Peyer's patch (tissue), 4 donors: ENCODE results near the gene NPHP1.

Experiments
- POLR2A ChIP-seq, 2 donors: fragments of 450-650 bp; IDR thresholded peaks; one replicate each; pipeline ENCODE4 v1.5.1; 2017; ENCODE audit warnings: antibody characterized with exemption in 2 of 2, mild to moderate bottlenecking in 2 of 2, moderate library complexity in 2 of 2
- TF ChIP-seq, protein P1 (sequence below), 6 experiments: fragments of 450-650 bp in 4 of 6; fragments of 200-600 bp in 2 of 6; sonication (generic) in 1 of 6; IDR thresholded peaks; one replicate each; pipeline ENCODE4 v1.5.1; 2017 to 2019; ENCODE audit warnings: antibody characterized with exemption in 6 of 6, mild to moderate bottlenecking in 3 of 6, moderate library complexity in 1 of 6

DNA sequence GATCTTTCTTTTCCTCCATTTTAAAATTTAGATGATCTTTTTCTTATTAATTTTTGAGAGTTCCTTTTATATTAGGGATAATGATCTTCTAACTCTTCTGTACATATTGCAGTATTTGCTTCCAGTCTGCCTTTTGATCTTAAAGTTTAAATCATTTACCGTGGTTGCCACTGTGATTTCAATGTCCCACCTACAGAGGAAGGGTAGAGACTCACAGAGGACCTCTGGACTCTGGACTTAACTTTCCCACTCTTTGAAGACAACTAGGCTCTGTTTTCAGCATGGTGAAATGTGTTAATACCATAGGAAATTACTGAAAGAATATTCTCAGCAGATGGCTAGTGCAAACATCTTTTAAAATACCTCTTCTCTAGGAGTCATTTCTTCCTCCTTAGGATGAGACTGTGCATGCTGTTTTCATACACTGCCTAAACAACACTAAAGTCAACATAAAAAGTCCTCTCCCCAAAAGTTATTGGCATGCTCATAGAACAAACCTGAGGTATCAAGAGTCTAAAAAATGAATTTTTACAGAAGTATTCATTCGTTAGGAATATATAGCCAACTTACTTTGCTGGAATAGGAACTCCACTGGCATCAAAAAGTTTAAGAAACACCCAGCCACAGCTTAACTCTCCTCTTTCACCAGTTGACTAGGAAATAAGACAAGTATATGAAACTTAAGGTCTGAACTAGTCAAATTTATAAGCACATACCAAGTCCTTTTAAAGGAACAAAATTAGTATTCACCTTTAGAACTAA lies 58.4 kb downstream of the NPHP1 start:
- no peak for TF ChIP-seq POLR2A (IDR thresholded peaks at IDR 0.05)
- TF ChIP-seq, protein P1, sequence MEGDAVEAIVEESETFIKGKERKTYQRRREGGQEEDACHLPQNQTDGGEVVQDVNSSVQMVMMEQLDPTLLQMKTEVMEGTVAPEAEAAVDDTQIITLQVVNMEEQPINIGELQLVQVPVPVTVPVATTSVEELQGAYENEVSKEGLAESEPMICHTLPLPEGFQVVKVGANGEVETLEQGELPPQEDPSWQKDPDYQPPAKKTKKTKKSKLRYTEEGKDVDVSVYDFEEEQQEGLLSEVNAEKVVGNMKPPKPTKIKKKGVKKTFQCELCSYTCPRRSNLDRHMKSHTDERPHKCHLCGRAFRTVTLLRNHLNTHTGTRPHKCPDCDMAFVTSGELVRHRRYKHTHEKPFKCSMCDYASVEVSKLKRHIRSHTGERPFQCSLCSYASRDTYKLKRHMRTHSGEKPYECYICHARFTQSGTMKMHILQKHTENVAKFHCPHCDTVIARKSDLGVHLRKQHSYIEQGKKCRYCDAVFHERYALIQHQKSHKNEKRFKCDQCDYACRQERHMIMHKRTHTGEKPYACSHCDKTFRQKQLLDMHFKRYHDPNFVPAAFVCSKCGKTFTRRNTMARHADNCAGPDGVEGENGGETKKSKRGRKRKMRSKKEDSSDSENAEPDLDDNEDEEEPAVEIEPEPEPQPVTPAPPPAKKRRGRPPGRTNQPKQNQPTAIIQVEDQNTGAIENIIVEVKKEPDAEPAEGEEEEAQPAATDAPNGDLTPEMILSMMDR (IDR thresholded peaks at IDR 0.05): no peak
